ENCODE data around the gene DDX1. TPM values are rescaled to one million over a fixed set of nuclear protein-coding genes. Genes with fewer than 3 reads are reported as not detected.

Gene DDX1
- polyA plus RNA-seq, 1 donor (not counting 4 experiments of a cell fraction or from before 2014, with no cell fraction given) = 140 TPM

GRCh38 chr2:15559379-15560139 lies 32.1 kb upstream of the DDX1 start:
- Histone ChIP-seq H3K27ac (ENCODE audit: control insufficient read depth, insufficient read depth, low read length) (peak overlapping the region; percentile 83), H3K4me3 (ENCODE audit: control insufficient read depth in 2 of 3, extremely low read depth in 1 of 3, insufficient read depth in 2 of 3, low read depth in 1 of 3, low read length in 3 of 3) (peak overlapping the region; percentile 92 to 94 (median 94)), H4K20me1 (ENCODE audit: control insufficient read depth, extremely low read depth, insufficient read depth, low read length) (no peaks in the 10 kb centered on the region), H3K9ac (ENCODE audit: control insufficient read depth, extremely low read depth, insufficient read depth, low read length) (peak overlapping the region; percentile 87), H3K4me2 (ENCODE audit: control insufficient read depth, extremely low read depth, insufficient read depth, low read depth, low read length) (peak overlapping the region; percentile 95), H3K79me2 (ENCODE audit: control insufficient read depth, insufficient read depth, low read length) (peaks cover 40% of the 10 kb centered on the region), H2AFZ (ENCODE audit: control insufficient read depth, low read length) (no peak overlapping the region), H3K9me3 (ENCODE audit: control insufficient read depth, low read depth, low read length) (no peaks in the 10 kb centered on the region), H3K9me1 (ENCODE audit: control insufficient read depth, extremely low read depth, insufficient read depth, low read length) (no peaks in the 10 kb centered on the region), H3K4me1 (ENCODE audit: control insufficient read depth, extremely low read depth, insufficient read depth, low read length) (peaks cover 20% of the 10 kb centered on the region), H3K27me3 (ENCODE audit: control insufficient read depth, extremely low read depth, insufficient read depth, low read length) (no peaks in the 10 kb centered on the region), H3K36me3 (ENCODE audit: control insufficient read depth in 2 of 2, extremely low read depth in 1 of 2, insufficient read depth in 2 of 2, low read length in 2 of 2) (peaks cover under 1 to 3% of the 10 kb centered on the region in 2 experiments)
- TF ChIP-seq EZH2 (IDR thresholded peaks at IDR 0.05; ENCODE audit: low read length) (no peak), CTCF (optimal IDR thresholded peaks at IDR 0.05 in 1 of 3, IDR thresholded peaks at IDR 0.05 in 1 of 3, conservative IDR thresholded peaks at IDR 0.05 in 1 of 3; ENCODE audit: extremely low read depth in 1 of 3, insufficient read depth in 2 of 3, low read length in 3 of 3) (no peak)
- no peak for FAIRE-seq
- dilution Hi-C loops (cut with MboI; ENCODE audit: extremely low pct_ligation_motif_present, low sequenced_read_pairs) = no loop called here
- DNase-seq (ENCODE audit: low read depth, low spot score) = no peak

- Histone ChIP-seq H3K9me1 (ENCODE audit: control insufficient read depth, extremely low read depth, insufficient read depth, low read length) (no peaks in the 10 kb centered on the region), H3K9me3 (ENCODE audit: control insufficient read depth, low read depth, low read length) (no peaks in the 10 kb centered on the region), H3K36me3 (ENCODE audit: control insufficient read depth in 2 of 2, extremely low read depth in 1 of 2, insufficient read depth in 2 of 2, low read length in 2 of 2) (peaks cover 0 to 3% of the 10 kb centered on the region in 2 experiments), H2AFZ (ENCODE audit: control insufficient read depth, low read length) (peak overlapping the region; percentile 99), H3K27ac (ENCODE audit: control insufficient read depth, insufficient read depth, low read length) (peak overlapping the region; percentile 83), H4K20me1 (ENCODE audit: control insufficient read depth, extremely low read depth, insufficient read depth, low read length) (no peaks in the 10 kb centered on the region), H3K9ac (ENCODE audit: control insufficient read depth, extremely low read depth, insufficient read depth, low read length) (peak overlapping the region; percentile 87), H3K4me1 (ENCODE audit: control insufficient read depth, extremely low read depth, insufficient read depth, low read length) (peaks cover 20% of the 10 kb centered on the region), H3K79me2 (ENCODE audit: control insufficient read depth, insufficient read depth, low read length) (peaks cover 40% of the 10 kb centered on the region), H3K4me2 (ENCODE audit: control insufficient read depth, extremely low read depth, insufficient read depth, low read depth, low read length) (peak overlapping the region; percentile 95), H3K4me3 (ENCODE audit: control insufficient read depth in 2 of 3, extremely low read depth in 1 of 3, insufficient read depth in 2 of 3, low read depth in 1 of 3, low read length in 3 of 3) (peak overlapping the region; percentile 92 to 94 (median 94)), H3K27me3 (ENCODE audit: control insufficient read depth, extremely low read depth, insufficient read depth, low read length) (no peaks in the 10 kb centered on the region)
- TF ChIP-seq EZH2 (IDR thresholded peaks at IDR 0.05; ENCODE audit: low read length) (no peak), CTCF (optimal IDR thresholded peaks at IDR 0.05 in 1 of 3, IDR thresholded peaks at IDR 0.05 in 1 of 3, conservative IDR thresholded peaks at IDR 0.05 in 1 of 3; ENCODE audit: extremely low read depth in 1 of 3, insufficient read depth in 2 of 3, low read length in 3 of 3) (no peak)
- DNase-seq (ENCODE audit: low read depth, low spot score) = no peak
- FAIRE-seq = no peak
- dilution Hi-C loops (cut with MboI; ENCODE audit: extremely low pct_ligation_motif_present, low sequenced_read_pairs) = no loop called here
Observed at GRCh38 chr2:15560140-15560987, 31.3 kb upstream of the DDX1 start.

Measured in keratinocyte (primary cell).